ENCODE measurements around the gene LRRK1. TPM values are rescaled to one million over a fixed set of nuclear protein-coding genes. Genes with fewer than 3 reads are reported as not detected.

LRRK1 gene
- total and polyA plus RNA-seq, 2 experiments from 2014 or later = 2.6 to 4.5 TPM

GRCh38 chr15:101111570-101112262, 192.6 kb downstream of the LRRK1 start (continued):
- TF ChIP-seq REST (IDR thresholded peaks at IDR 0.05; ENCODE audit: unreplicated experiment) (no peak), ZNF462 (CRISPR knock-in tag; IDR thresholded peaks at IDR 0.05) (no peak)

GRCh38 chr15:101112336-101113113, 193.4 kb downstream of the LRRK1 start:
- H3K4me1 Mint-ChIP-seq = peaks cover 7% of the 10 kb centered on the region
- no peak overlapping the region for H3K27ac Mint-ChIP-seq
- Histone ChIP-seq H3K4me2 (no peak overlapping the region), H3F3A (replicated peaks; ENCODE audit: low read depth) (no peaks in the 10 kb centered on the region), H2AFZ (no peak overlapping the region), H3K27ac (ENCODE audit: low read depth) (no peak overlapping the region), H3K27me3 (ENCODE audit: insufficient read depth) (no peaks in the 10 kb centered on the region), H4K20me1 (replicated peaks; ENCODE audit: insufficient read depth) (no peaks in the 10 kb centered on the region), H3K79me2 (replicated peaks; ENCODE audit: insufficient read depth) (no peaks in the 10 kb centered on the region), H3K4me1 (ENCODE audit: insufficient read depth) (no peaks in the 10 kb centered on the region), H3K9me2 (ENCODE audit: insufficient read depth) (no peaks in the 10 kb centered on the region), H3K4me3 (no peak overlapping the region), H3K36me3 (ENCODE audit: insufficient read depth) (no peaks in the 10 kb centered on the region)
- H3K27me3 Mint-ChIP-seq (ENCODE audit: insufficient read depth, low read depth, poor library complexity) = peaks cover 10% of the 10 kb centered on the region
- no peaks in the 10 kb centered on the region; the same call in 2 of the 3 replicates for H3K9me3 Mint-ChIP-seq
- TF ChIP-seq STAT1 (IDR thresholded peaks at IDR 0.05; ENCODE audit: unreplicated experiment) (no peak), ZNF114 (CRISPR knock-in tag; IDR thresholded peaks at IDR 0.05) (no peak), JUNB (IDR thresholded peaks at IDR 0.05; ENCODE audit: unreplicated experiment) (no peak)
- H3K4me3 Mint-ChIP-seq = no peak overlapping the region
- DNase-seq (ENCODE audit: low spot score) (no peak), ATAC-seq (no peak)
- H3K36me3 Mint-ChIP-seq (ENCODE audit: low read depth) = peaks cover 3% of the 10 kb centered on the region; the same call in 1 of the 3 replicates

All from GM23338 (cell line).